ENCODE data around the gene ILDR2. TPM values are rescaled to one million over a fixed set of nuclear protein-coding genes. Genes with fewer than 3 reads are reported as not detected.

ILDR2 gene
- total RNA-seq, 1 donor from 2014 or later: 1.2 TPM

DNA sequence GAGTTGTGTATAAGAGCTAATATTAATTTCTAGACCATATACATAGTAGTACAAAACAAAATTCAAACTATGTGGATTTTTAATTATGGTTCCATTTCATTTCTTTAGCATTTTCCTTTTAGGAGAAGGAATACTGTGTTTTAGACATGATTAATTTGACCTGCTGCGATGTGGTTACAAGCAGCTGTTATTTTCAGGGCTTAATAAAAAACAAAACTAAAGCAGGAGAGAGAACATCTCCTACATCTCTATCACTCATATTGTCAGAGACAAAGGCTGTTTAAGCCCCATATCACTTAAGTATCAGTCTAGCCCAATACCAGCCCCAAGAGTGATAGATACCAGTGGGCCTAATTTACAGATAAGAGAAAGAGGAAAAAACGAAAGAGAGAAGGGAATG, 47.6 kb downstream of the ILDR2 start:
- no peak overlapping the region for H3K27ac Mint-ChIP-seq (ENCODE audit: unreplicated experiment)
- H3K4me3 Mint-ChIP-seq (ENCODE audit: unreplicated experiment): no peak overlapping the region
- H3K36me3 Mint-ChIP-seq (ENCODE audit: low read depth, unreplicated experiment): no peaks in the 10 kb centered on the region

DNA sequence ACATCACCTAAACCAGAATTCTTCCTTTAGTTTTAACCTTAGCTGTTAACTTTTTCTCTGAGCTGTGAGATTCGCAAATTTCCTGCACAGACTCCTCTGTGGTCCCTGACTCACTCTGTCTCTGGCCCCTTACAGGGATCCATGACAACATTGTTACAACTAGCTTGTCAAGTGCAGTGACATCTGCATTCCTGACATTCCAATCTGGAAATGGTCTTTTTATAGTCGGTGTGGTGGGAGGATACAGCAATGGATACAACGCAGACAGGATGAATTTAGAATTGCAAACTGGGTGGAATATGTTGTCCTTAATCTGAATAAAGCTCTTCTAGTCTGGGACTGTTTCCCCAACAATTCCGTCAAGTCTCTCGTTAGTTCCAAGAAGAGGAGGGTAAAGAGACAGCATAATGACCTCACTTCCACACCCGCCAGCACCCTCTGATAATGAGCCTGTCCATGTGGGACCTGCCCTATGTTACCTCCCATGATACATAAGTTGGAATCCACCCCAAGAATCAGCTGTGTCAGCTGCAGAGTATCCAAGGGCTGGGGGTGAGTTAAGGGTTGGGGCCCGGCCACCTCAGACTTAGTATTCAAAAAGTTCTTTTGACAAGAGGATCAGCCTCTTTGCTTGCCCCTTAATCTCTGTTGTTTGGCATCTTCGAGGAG, 49.4 kb downstream of the ILDR2 start:
- H3K9me3 Mint-ChIP-seq (ENCODE audit: unreplicated experiment): no peaks in the 10 kb centered on the region
- H3K4me3 Mint-ChIP-seq (ENCODE audit: unreplicated experiment): no peak overlapping the region
- TF ChIP-seq, protein P1, sequence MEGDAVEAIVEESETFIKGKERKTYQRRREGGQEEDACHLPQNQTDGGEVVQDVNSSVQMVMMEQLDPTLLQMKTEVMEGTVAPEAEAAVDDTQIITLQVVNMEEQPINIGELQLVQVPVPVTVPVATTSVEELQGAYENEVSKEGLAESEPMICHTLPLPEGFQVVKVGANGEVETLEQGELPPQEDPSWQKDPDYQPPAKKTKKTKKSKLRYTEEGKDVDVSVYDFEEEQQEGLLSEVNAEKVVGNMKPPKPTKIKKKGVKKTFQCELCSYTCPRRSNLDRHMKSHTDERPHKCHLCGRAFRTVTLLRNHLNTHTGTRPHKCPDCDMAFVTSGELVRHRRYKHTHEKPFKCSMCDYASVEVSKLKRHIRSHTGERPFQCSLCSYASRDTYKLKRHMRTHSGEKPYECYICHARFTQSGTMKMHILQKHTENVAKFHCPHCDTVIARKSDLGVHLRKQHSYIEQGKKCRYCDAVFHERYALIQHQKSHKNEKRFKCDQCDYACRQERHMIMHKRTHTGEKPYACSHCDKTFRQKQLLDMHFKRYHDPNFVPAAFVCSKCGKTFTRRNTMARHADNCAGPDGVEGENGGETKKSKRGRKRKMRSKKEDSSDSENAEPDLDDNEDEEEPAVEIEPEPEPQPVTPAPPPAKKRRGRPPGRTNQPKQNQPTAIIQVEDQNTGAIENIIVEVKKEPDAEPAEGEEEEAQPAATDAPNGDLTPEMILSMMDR (IDR thresholded peaks at IDR 0.05; ENCODE audit: unreplicated experiment): no peak
- no peak for DNase-seq (ENCODE audit: low spot score)
- H3K4me1 Mint-ChIP-seq (ENCODE audit: unreplicated experiment): no peaks in the 10 kb centered on the region
- peaks cover 12% of the 10 kb centered on the region for H3K27me3 Mint-ChIP-seq (ENCODE audit: unreplicated experiment)
- H3K27ac Mint-ChIP-seq (ENCODE audit: unreplicated experiment): no peak overlapping the region
- no peaks in the 10 kb centered on the region for H3K36me3 Mint-ChIP-seq (ENCODE audit: low read depth, unreplicated experiment)

More for the DNA sequence above, 47.6 kb downstream of the ILDR2 start:
- TF ChIP-seq, protein P1 (IDR thresholded peaks at IDR 0.05; ENCODE audit: unreplicated experiment): no peak
- DNase-seq (ENCODE audit: low spot score): no peak
- H3K4me1 Mint-ChIP-seq (ENCODE audit: unreplicated experiment): no peaks in the 10 kb centered on the region
- no peaks in the 10 kb centered on the region for H3K9me3 Mint-ChIP-seq (ENCODE audit: unreplicated experiment)
- peaks cover 8% of the 10 kb centered on the region for H3K27me3 Mint-ChIP-seq (ENCODE audit: unreplicated experiment)

DNA sequence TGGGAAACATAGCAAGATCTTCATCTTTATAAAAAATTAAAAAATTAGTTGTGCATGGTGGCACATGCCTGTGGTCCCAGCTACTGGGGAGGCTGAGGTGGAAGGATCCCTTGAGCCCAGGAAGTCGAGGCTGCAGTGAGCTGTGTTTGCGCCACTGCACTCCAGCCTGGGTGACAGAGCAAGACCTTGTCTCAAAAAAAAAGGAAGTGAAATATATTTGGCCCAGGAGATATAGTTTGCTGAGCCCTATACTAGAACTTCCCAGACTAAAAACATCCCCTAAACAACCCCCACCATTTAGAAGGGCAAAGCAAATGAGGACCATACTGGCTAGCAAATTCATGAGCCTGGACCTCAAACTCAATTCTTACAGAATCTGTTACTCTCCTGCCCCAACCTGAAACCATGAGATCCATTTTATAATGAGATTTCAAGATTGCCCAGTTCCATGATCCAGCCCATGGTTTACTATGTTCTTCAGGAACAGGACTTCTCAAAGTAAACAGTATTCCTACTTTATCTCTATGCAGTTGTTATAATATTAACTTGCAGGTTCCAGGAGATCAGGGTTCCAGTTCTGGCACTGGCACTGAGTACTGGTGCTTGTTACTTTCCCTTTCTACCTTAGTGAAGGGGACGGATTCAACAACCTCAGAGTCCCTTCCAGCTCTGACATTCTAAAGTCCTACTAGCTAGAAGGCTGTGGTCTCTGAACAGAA, 50.4 kb downstream of the ILDR2 start:
- no peaks in the 10 kb centered on the region for H3K4me1 Mint-ChIP-seq (ENCODE audit: unreplicated experiment)
- no peak for DNase-seq (ENCODE audit: low spot score)
- H3K27me3 Mint-ChIP-seq (ENCODE audit: unreplicated experiment): peaks cover 14% of the 10 kb centered on the region
- TF ChIP-seq, protein P1 (IDR thresholded peaks at IDR 0.05; ENCODE audit: unreplicated experiment): no peak
- H3K4me3 Mint-ChIP-seq (ENCODE audit: unreplicated experiment): no peak overlapping the region
- no peaks in the 10 kb centered on the region for H3K9me3 Mint-ChIP-seq (ENCODE audit: unreplicated experiment)
- H3K27ac Mint-ChIP-seq (ENCODE audit: unreplicated experiment): no peak overlapping the region
- no peaks in the 10 kb centered on the region for H3K36me3 Mint-ChIP-seq (ENCODE audit: low read depth, unreplicated experiment)

DNA sequence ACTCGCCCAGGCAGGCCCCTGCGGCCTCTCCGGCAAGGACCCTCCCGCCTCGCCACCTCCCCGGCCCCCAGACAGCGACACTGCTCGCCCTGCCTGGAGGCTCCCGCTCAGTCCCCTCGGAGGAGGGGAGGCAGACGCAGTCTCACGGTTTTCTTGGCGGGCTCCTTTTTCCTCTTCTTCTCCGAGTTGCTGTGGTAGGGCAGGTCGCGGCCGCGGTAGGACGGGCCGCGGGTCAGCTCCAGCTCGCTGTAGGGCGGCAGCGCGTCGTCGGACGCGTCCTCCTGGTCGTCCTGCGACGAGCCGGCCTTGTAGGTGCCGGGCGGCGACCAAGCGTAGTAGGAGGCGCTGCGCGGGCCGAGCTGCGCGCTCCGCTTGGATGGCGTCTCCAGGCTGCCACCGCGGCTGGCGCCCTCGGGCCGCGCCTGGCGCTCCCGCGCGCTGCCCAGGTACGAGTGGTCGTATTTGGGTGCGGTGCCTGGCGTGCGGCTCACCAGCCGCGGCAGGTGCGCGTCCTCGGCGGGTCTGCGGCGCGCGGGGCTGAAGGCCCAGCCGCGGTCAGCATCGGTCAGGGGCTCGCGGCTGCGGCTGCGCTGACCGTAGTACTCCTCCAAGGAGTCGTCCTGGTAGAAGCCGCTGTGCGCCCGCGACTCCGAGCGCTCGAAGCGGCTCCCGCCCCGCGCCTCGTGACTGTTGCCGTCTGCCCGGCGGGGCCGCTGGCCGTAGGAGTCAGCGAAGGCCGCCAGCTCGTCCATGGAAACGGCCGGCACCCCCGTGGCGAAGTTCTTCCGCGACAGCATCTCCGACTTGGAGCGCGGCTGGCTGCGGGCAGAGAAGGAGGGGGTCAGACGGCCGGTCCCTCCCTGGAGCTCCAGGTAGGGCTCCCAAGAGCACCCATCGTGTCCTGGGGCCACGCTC, 54.5 kb downstream of the ILDR2 start:
- H3K4me3 Mint-ChIP-seq (ENCODE audit: unreplicated experiment): no peak overlapping the region
- H3K27ac Mint-ChIP-seq (ENCODE audit: unreplicated experiment): no peak overlapping the region
- H3K27me3 Mint-ChIP-seq (ENCODE audit: unreplicated experiment): peaks cover 19% of the 10 kb centered on the region
- no peaks in the 10 kb centered on the region for H3K36me3 Mint-ChIP-seq (ENCODE audit: low read depth, unreplicated experiment)
- H3K9me3 Mint-ChIP-seq (ENCODE audit: unreplicated experiment): no peaks in the 10 kb centered on the region
- TF ChIP-seq, protein P1 (IDR thresholded peaks at IDR 0.05; ENCODE audit: unreplicated experiment): no peak
- H3K4me1 Mint-ChIP-seq (ENCODE audit: unreplicated experiment): no peaks in the 10 kb centered on the region
- peak; percentile 52 for DNase-seq (ENCODE audit: low spot score)
